ENCODE measurements around the gene P3H2.

DNA sequence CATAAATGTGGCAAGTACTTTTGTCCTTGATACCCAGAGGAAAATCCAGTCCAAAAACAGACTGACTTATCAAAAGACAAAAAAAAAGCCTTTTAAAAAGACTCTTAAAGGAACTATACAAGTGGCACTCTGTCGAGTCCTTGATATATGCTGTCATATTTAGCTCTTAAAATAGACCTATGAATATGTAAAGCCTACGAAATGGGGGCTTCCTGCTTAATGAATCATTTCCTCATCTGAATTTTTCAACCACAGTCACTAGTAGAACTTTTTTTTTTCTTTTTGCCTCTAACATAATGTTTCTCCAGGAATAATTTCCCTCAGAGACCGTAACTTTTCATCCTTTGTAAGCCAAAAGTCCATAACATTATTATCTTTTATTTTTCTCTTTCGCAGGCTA lies 95.8 kb downstream of the P3H2 start:
- TF ChIP-seq, protein P1, sequence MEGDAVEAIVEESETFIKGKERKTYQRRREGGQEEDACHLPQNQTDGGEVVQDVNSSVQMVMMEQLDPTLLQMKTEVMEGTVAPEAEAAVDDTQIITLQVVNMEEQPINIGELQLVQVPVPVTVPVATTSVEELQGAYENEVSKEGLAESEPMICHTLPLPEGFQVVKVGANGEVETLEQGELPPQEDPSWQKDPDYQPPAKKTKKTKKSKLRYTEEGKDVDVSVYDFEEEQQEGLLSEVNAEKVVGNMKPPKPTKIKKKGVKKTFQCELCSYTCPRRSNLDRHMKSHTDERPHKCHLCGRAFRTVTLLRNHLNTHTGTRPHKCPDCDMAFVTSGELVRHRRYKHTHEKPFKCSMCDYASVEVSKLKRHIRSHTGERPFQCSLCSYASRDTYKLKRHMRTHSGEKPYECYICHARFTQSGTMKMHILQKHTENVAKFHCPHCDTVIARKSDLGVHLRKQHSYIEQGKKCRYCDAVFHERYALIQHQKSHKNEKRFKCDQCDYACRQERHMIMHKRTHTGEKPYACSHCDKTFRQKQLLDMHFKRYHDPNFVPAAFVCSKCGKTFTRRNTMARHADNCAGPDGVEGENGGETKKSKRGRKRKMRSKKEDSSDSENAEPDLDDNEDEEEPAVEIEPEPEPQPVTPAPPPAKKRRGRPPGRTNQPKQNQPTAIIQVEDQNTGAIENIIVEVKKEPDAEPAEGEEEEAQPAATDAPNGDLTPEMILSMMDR (IDR thresholded peaks at IDR 0.05): no peak
- no peak for TF ChIP-seq POLR2A (IDR thresholded peaks at IDR 0.05; ENCODE audit: low read depth)
